CD4-positive, alpha-beta T cell (primary cell): ENCODE results near the gene FKBP7. TPM values are rescaled to one million over a fixed set of nuclear protein-coding genes. Genes with fewer than 3 reads are reported as not detected.
"Not testable (repeated sequence)": the region's sequence is repeated elsewhere in the genome, so short reads cannot be mapped to it uniquely, and the experiment has no call there.

Experiments used
- ATAC-seq: fragments of 200-7000 bp; cut with Tn5 transposase; one replicate; pipeline ENCODE4 v1.10.0; 2022; ENCODE audit warnings: mild to moderate bottlenecking; ENCODE audit not compliant: poor library complexity
- CTCF ChIA-PET: fragments of 350-600 bp; sonication (Branson Sonifier 250); formaldehyde crosslinking; loops from one replicate; lab custom pipeline; 2021; ENCODE audit warnings: antibody characterized with exemption, inconsistent platforms; lab: Charles Lee
- POLR2A ChIA-PET: fragments of 350-600 bp; sonication (Branson Sonifier 250); formaldehyde crosslinking; loops from one replicate; lab custom pipeline; 2021; ENCODE audit warnings: antibody characterized with exemption, inconsistent platforms; lab: Charles Lee
- DNase-seq, 14 experiments: peaks; one replicate each; pipeline ENCODE4 v3.0.0-alpha.2; 2013 to 2020; ENCODE audit warnings: mixed read lengths in 2 of 14
- H3K27ac ChIP-seq, 2 donors: one replicate each; pipeline versions ENCODE4 v1.5.1 to v1.7.0; 2013; ENCODE audit warnings: low read length in 2 of 2, low read depth in 1 of 2, mild to moderate bottlenecking in 1 of 2
- H3K27me3 ChIP-seq, 2 experiments: 1 replicate in 1 of 2; 2 replicates in 1 of 2; pipeline versions ENCODE4 v1.6.1 to v1.7.0; 2013; ENCODE audit warnings: low read length in 2 of 2, control low read depth in 1 of 2, mild to moderate bottlenecking in 1 of 2, moderate library complexity in 1 of 2; ENCODE audit not compliant: insufficient read depth in 2 of 2, control insufficient read depth in 1 of 2
- H3K36me3 ChIP-seq: one replicate; pipeline ENCODE4 v1.6.1; 2013; ENCODE audit warnings: low read length, control low read depth; ENCODE audit not compliant: insufficient read depth
- H3K4me1 ChIP-seq: one replicate; pipeline ENCODE4 v1.6.1; 2013; ENCODE audit warnings: low read length, control low read depth; ENCODE audit not compliant: insufficient read depth
- H3K4me3 ChIP-seq: one replicate; pipeline ENCODE4 v1.5.1; 2013; ENCODE audit warnings: mild to moderate bottlenecking, low read length, moderate library complexity
- H3K9me3 ChIP-seq, 2 experiments: 1 replicate in 1 of 2; 2 replicates in 1 of 2; pipeline versions ENCODE4 v1.6.1 to v1.7.0; 2013; ENCODE audit warnings: low read length in 2 of 2, mild to moderate bottlenecking in 2 of 2, control low read depth in 1 of 2, moderate library complexity in 1 of 2; ENCODE audit not compliant: control insufficient read depth in 1 of 2, insufficient read depth in 1 of 2
- H3K27ac Mint-ChIP-seq: one replicate; pipeline ENCODE4 v1.8.0; 2020; ENCODE audit warnings: mixed read lengths
- H3K27me3 Mint-ChIP-seq: one replicate; pipeline ENCODE4 v1.8.0; 2021; ENCODE audit warnings: mixed read lengths
- H3K36me3 Mint-ChIP-seq: one replicate; pipeline ENCODE4 v1.8.0; 2021; ENCODE audit warnings: low read depth, mixed read lengths
- H3K4me1 Mint-ChIP-seq: one replicate; pipeline ENCODE4 v1.8.0; 2021; ENCODE audit warnings: low read depth, mixed read lengths
- H3K4me3 Mint-ChIP-seq: one replicate; pipeline ENCODE4 v1.8.0; 2020; ENCODE audit warnings: mild to moderate bottlenecking, mixed read lengths
- H3K9me3 Mint-ChIP-seq: one replicate; pipeline ENCODE4 v1.8.0; 2020; ENCODE audit warnings: mixed read lengths
- CTCF ChIP-seq: fragments of 200-600 bp; IDR thresholded peaks from one replicate; pipeline ENCODE4 v1.8.0; 2022; ENCODE audit warnings: antibody characterized with exemption, mild to moderate bottlenecking
- intact Hi-C, 2 experiments: fragments of 100-400 bp; cut with DNase I in 1 of 2; cut with micrococcal nuclease in 1 of 2; formaldehyde crosslinking; loops; one replicate each; pipeline versions ENCODE4 v1.15.1 to v1.9.0; 2023 to 2025; cut with DNase I, micrococcal nuclease
- total RNA-seq, 174 experiments: library from RNA in 2 of 174; stranded (reverse) in 2 of 174; gene quantifications; one replicate each; pipeline ENCODE4 v1.2.3 and lab custom pipeline; 2021 to 2026

Gene FKBP7
- total RNA-seq, 2 experiments from 2014 or later, result 0.25 to 0.55 TPM

DNA sequence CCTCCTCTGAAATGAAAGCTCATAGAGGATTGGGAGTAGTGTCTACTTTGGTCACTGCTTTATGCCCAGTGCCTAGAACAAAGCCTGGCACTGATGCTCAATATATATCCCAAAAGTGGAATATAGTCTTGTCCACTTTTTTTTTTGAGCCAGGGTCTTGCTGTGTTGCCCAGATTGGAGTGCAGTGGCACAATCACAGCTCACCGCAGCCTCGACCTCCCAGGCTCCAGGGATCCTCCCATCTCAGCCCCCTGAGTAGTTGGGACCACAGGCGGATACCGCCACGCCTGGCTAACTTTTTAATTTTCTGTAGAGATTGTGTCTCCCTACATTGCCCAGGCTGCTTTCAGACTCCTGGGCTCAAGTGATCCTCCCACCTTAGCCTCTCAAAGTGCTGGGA lies 3.8 kb downstream of the FKBP7 start:
- ATAC-seq (no peak), DNase-seq (no peak)
- H3K36me3 Mint-ChIP-seq, result peaks cover 5% of the 10 kb centered on the region
- H3K27me3 ChIP-seq, result no peaks in the 10 kb centered on the region
- ChIA-PET POLR2A (interaction anchor here (1.2 kb wide), 1 partner anchor 24 kb away, joined by 6 read pairs; the partner anchor contains the start of genes PJVK and PRKRA), CTCF (no interaction called here)
- H3K36me3 ChIP-seq, result no peaks in the 10 kb centered on the region
- H3K9me3 Mint-ChIP-seq, result no peaks in the 10 kb centered on the region
- peaks cover 16% of the 10 kb centered on the region for H3K4me1 Mint-ChIP-seq
- no peak overlapping the region for H3K27ac Mint-ChIP-seq
- no peak for TF ChIP-seq CTCF
- H3K9me3 ChIP-seq, result no peaks in the 10 kb centered on the region
- no peak overlapping the region for H3K4me3 ChIP-seq
- no peak overlapping the region for H3K4me3 Mint-ChIP-seq
- H3K27ac ChIP-seq, result no peak overlapping the region
- intact Hi-C loops, result no loop called here
- no peaks in the 10 kb centered on the region for H3K27me3 Mint-ChIP-seq
- peaks cover 12% of the 10 kb centered on the region for H3K4me1 ChIP-seq

DNA sequence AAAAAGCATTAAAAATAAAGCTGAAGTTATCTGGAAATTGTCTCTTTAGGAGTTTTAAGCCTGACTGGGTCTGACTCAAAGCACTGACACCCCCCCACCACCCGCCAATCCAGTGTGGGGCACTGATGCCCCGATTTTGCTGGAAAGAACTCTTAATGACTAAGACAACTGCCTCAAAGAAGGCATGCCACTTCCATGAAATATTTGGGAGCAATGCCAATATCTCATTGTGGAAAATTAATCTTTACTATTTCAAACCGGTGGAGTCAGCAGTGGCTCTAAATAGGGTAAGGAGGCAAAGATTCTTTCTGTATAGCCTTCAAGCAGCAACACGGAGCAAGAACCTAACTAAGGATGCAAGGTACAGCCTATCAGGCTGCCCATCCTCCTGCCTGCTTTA lies 4.5 kb downstream of the FKBP7 start:
- Histone ChIP-seq H3K27me3 (no peaks in the 10 kb centered on the region), H3K9me3 (no peaks in the 10 kb centered on the region), H3K4me1 (peaks cover 5% of the 10 kb centered on the region), H3K4me3 (no peak overlapping the region), H3K27ac (no peak overlapping the region), H3K36me3 (no peaks in the 10 kb centered on the region)
- POLR2A ChIA-PET, result no interaction called here
- H3K27me3 Mint-ChIP-seq, result no peaks in the 10 kb centered on the region
- no peaks in the 10 kb centered on the region for H3K9me3 Mint-ChIP-seq
- H3K4me3 Mint-ChIP-seq, result no peak overlapping the region
- intact Hi-C loops, result no loop called here
- DNase-seq (no peak), ATAC-seq (no peak)
- no peak overlapping the region for H3K27ac Mint-ChIP-seq
- CTCF ChIA-PET, result interaction anchor here (1.8 to 2.3 kb wide), 2 partner anchors 8 to 60 kb away, joined by 4 to 9 read pairs; no protein-coding TSS in a partner anchor
- H3K4me1 Mint-ChIP-seq, result peaks cover 9% of the 10 kb centered on the region
- TF ChIP-seq CTCF, result no peak
- H3K36me3 Mint-ChIP-seq, result peaks cover 5% of the 10 kb centered on the region

- H3K27ac ChIP-seq, result no peak overlapping the region
- H3K36me3 Mint-ChIP-seq, result peaks cover under 1% of the 10 kb centered on the region
- H3K27me3 ChIP-seq, result no peaks in the 10 kb centered on the region
- POLR2A ChIA-PET, result no interaction called here
- peaks cover 3% of the 10 kb centered on the region for H3K4me1 ChIP-seq
- ATAC-seq, result no peak
- intact Hi-C loops, result no loop called here
- H3K36me3 ChIP-seq, result no peaks in the 10 kb centered on the region
- CTCF ChIA-PET, result interaction anchor here (1.8 to 2.3 kb wide), 2 partner anchors 9 to 59 kb away, joined by 4 to 9 read pairs; no protein-coding TSS in a partner anchor
- H3K27ac Mint-ChIP-seq, result no peak overlapping the region
- H3K4me1 Mint-ChIP-seq, result peaks cover 4% of the 10 kb centered on the region
- H3K9me3 ChIP-seq, result no peaks in the 10 kb centered on the region
- no peak overlapping the region for H3K4me3 ChIP-seq
- H3K4me3 Mint-ChIP-seq, result no peak overlapping the region
- no peak for TF ChIP-seq CTCF
- no peaks in the 10 kb centered on the region for H3K27me3 Mint-ChIP-seq
- no peak for DNase-seq
- H3K9me3 Mint-ChIP-seq, result no peaks in the 10 kb centered on the region
Measured at GRCh38 chr2:178473373-178473772, 5.0 kb downstream of the FKBP7 start.

GRCh38 chr2:178471313-178471712 lies 7.1 kb downstream of the FKBP7 start:
- CTCF ChIA-PET, result interaction anchor here (0.7 to 2.3 kb wide), 2 partner anchors 57 to 69 kb away, joined by 4 to 9 read pairs; no protein-coding TSS in a partner anchor
- H3K36me3 Mint-ChIP-seq, result not testable (repeated sequence)

More at GRCh38 chr2:178471313-178471712, 7.1 kb downstream of the FKBP7 start:
- not testable (repeated sequence) for H3K27ac Mint-ChIP-seq, H3K27me3 ChIP-seq, H3K9me3 ChIP-seq, H3K27me3 Mint-ChIP-seq, H3K4me3 Mint-ChIP-seq, H3K9me3 Mint-ChIP-seq, H3K36me3 ChIP-seq, DNase-seq, ATAC-seq, H3K27ac ChIP-seq, H3K4me1 ChIP-seq, H3K4me1 Mint-ChIP-seq, H3K4me3 ChIP-seq
- intact Hi-C loops, result loop anchor here in 1 of 2 experiments (1.0 kb wide), 1 partner anchor 60 kb away; no protein-coding TSS in a partner anchor
- POLR2A ChIA-PET, result interaction anchor here (2.2 kb wide), 1 partner anchor 20 kb away, joined by 8 read pairs; the partner anchor contains the start of genes PJVK and PRKRA
